Measurements from ENCODE around the gene NOS2.
"Not testable (repeated sequence)": the region's sequence is repeated elsewhere in the genome, so short reads cannot be mapped to it uniquely, and the experiment has no call there.

Gene NOS2

GRCh38 chr17:27751622-27752490 is 48.5 kb downstream of the NOS2 start:
- Histone ChIP-seq H3K9me2 (replicated peaks; ENCODE audit: control insufficient read depth, low read length) (no peaks in the 10 kb centered on the region), H3F3A (ENCODE audit: control insufficient read depth, insufficient read depth) (no peaks in the 10 kb centered on the region), H4K20me1 (ENCODE audit: control insufficient read depth, insufficient read depth, low read depth, low read length) (no peaks in the 10 kb centered on the region)

DNA sequence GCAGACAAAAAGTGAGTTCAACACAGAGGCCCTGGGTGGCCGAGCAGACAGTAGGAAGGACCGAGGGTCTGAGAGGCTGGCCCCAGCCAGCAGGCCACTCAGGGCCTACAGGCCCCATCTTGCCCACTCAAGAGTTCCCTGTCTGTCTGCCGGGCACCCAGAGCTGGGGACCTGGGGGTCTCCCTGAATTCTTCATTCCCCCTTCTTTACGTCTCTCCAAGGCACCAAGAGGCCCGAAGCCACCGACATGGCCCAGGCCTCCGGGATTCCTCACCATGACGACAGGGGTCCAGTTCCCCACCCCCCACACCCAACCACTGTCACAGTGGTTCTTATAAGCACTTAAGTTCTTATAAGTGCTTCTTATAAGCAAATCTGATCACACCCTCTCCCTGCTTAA is 49.2 kb downstream of the NOS2 start:
- no peak overlapping the region for H3K27ac ChIP-seq (ENCODE audit: low read depth, low read length)
- H3K4me2 ChIP-seq (ENCODE audit: low read length) = no peak overlapping the region
- no peak overlapping the region for H3K4me3 ChIP-seq (ENCODE audit: low read length)
- H3K9me3 ChIP-seq (ENCODE audit: control insufficient read depth, insufficient read depth, low read length) = no peaks in the 10 kb centered on the region
- no peaks in the 10 kb centered on the region for H3F3A ChIP-seq (ENCODE audit: control insufficient read depth, insufficient read depth)
- no peaks in the 10 kb centered on the region for H3K27me3 ChIP-seq (ENCODE audit: control insufficient read depth, low read length)
- H3K9me2 ChIP-seq (replicated peaks; ENCODE audit: control insufficient read depth, low read length) = no peaks in the 10 kb centered on the region
- TF ChIP-seq, protein P1, sequence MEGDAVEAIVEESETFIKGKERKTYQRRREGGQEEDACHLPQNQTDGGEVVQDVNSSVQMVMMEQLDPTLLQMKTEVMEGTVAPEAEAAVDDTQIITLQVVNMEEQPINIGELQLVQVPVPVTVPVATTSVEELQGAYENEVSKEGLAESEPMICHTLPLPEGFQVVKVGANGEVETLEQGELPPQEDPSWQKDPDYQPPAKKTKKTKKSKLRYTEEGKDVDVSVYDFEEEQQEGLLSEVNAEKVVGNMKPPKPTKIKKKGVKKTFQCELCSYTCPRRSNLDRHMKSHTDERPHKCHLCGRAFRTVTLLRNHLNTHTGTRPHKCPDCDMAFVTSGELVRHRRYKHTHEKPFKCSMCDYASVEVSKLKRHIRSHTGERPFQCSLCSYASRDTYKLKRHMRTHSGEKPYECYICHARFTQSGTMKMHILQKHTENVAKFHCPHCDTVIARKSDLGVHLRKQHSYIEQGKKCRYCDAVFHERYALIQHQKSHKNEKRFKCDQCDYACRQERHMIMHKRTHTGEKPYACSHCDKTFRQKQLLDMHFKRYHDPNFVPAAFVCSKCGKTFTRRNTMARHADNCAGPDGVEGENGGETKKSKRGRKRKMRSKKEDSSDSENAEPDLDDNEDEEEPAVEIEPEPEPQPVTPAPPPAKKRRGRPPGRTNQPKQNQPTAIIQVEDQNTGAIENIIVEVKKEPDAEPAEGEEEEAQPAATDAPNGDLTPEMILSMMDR (IDR thresholded peaks at IDR 0.05; ENCODE audit: low read depth, low read length, poor library complexity, severe bottlenecking) = no peak
- no peak for TF ChIP-seq EZH2phosphoT487 (IDR thresholded peaks at IDR 0.05; ENCODE audit: borderline replicate concordance, low read length)
- no peaks in the 10 kb centered on the region for H3K4me1 ChIP-seq (ENCODE audit: control insufficient read depth, low read length)
- H4K20me1 ChIP-seq (ENCODE audit: control insufficient read depth, insufficient read depth, low read depth, low read length) = no peaks in the 10 kb centered on the region
- H3K79me2 ChIP-seq (ENCODE audit: control insufficient read depth, low read length) = no peaks in the 10 kb centered on the region
- no peaks in the 10 kb centered on the region for H3K36me3 ChIP-seq (ENCODE audit: control insufficient read depth, low read length)

More at GRCh38 chr17:27751622-27752490, 48.5 kb downstream of the NOS2 start:
- no peaks in the 10 kb centered on the region for H3K79me2 ChIP-seq (ENCODE audit: control insufficient read depth, low read length)
- no peak overlapping the region for H3K4me2 ChIP-seq (ENCODE audit: low read length)
- H3K27me3 ChIP-seq (ENCODE audit: control insufficient read depth, low read length) = no peaks in the 10 kb centered on the region
- H3K36me3 ChIP-seq (ENCODE audit: control insufficient read depth, low read length) = no peaks in the 10 kb centered on the region
- H3K4me1 ChIP-seq (ENCODE audit: control insufficient read depth, low read length) = no peaks in the 10 kb centered on the region
- TF ChIP-seq, protein P1 (IDR thresholded peaks at IDR 0.05; ENCODE audit: low read depth, low read length, poor library complexity, severe bottlenecking) = no peak
- TF ChIP-seq EZH2phosphoT487 (IDR thresholded peaks at IDR 0.05; ENCODE audit: borderline replicate concordance, low read length) = no peak
- no peaks in the 10 kb centered on the region for H3K9me3 ChIP-seq (ENCODE audit: control insufficient read depth, insufficient read depth, low read length)
- no peak overlapping the region for H3K27ac ChIP-seq (ENCODE audit: low read depth, low read length)
- no peak overlapping the region for H3K4me3 ChIP-seq (ENCODE audit: low read length)

GRCh38 chr17:27749562-27750150 is 50.7 kb downstream of the NOS2 start:
- not testable (repeated sequence) for H3K4me3 ChIP-seq (ENCODE audit: low read length); H3K9me3 ChIP-seq (ENCODE audit: control insufficient read depth, insufficient read depth, low read length); H3K36me3 ChIP-seq (ENCODE audit: control insufficient read depth, low read length); H4K20me1 ChIP-seq (ENCODE audit: control insufficient read depth, insufficient read depth, low read depth, low read length); H3K27ac ChIP-seq (ENCODE audit: low read depth, low read length); H3K4me2 ChIP-seq (ENCODE audit: low read length); H3F3A ChIP-seq (ENCODE audit: control insufficient read depth, insufficient read depth); H3K9me2 ChIP-seq (replicated peaks; ENCODE audit: control insufficient read depth, low read length); H3K27me3 ChIP-seq (ENCODE audit: control insufficient read depth, low read length); H3K4me1 ChIP-seq (ENCODE audit: control insufficient read depth, low read length); H3K79me2 ChIP-seq (ENCODE audit: control insufficient read depth, low read length)

DNA sequence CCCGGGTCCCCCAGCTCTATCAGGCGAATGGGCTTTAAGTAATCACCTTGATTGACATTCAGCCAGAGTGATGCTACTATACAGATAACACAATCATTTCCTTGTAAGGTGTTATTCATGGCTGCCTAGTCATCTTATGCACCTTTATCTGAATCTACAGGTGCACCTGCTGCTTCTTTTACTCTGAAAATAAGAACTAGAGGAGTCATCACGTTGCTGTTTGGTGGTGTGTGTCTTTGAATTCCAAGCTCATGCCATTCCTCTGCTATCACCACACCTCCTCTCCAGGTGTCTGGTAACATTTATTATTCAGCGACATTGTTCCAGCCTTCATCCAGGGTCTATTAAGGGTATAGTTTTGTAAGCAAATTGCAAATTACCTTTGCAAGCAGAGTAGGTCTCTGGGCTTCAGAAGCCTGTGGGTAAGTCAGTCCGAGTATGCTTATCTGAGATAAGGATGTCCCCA is 51.9 kb downstream of the NOS2 start:
- H4K20me1 ChIP-seq (ENCODE audit: control insufficient read depth, insufficient read depth, low read depth, low read length) = no peaks in the 10 kb centered on the region
- H3K36me3 ChIP-seq (ENCODE audit: control insufficient read depth, low read length) = no peaks in the 10 kb centered on the region
- H3K79me2 ChIP-seq (ENCODE audit: control insufficient read depth, low read length) = no peaks in the 10 kb centered on the region
- H3K27me3 ChIP-seq (ENCODE audit: control insufficient read depth, low read length) = no peaks in the 10 kb centered on the region
- no peak for TF ChIP-seq EZH2phosphoT487 (IDR thresholded peaks at IDR 0.05; ENCODE audit: borderline replicate concordance, low read length)
- TF ChIP-seq, protein P1 (IDR thresholded peaks at IDR 0.05; ENCODE audit: low read depth, low read length, poor library complexity, severe bottlenecking) = no peak
- H3K4me1 ChIP-seq (ENCODE audit: control insufficient read depth, low read length) = peaks cover 3% of the 10 kb centered on the region
- H3K4me3 ChIP-seq (ENCODE audit: low read length) = no peak overlapping the region
- no peak overlapping the region for H3K27ac ChIP-seq (ENCODE audit: low read depth, low read length)
- no peaks in the 10 kb centered on the region for H3K9me2 ChIP-seq (replicated peaks; ENCODE audit: control insufficient read depth, low read length)
- no peaks in the 10 kb centered on the region for H3K9me3 ChIP-seq (ENCODE audit: control insufficient read depth, insufficient read depth, low read length)
- no peak overlapping the region for H3K4me2 ChIP-seq (ENCODE audit: low read length)
- no peaks in the 10 kb centered on the region for H3F3A ChIP-seq (ENCODE audit: control insufficient read depth, insufficient read depth)
